GM12891 (cell line): Measurements from ENCODE around the gene GJC2.

ENCODE experiments used
- PAX5 ChIP-seq: IDR thresholded peaks from 2 replicates; pipeline ENCODE4 v1.6.1; 2011; ENCODE audit warnings: low read length, moderate library complexity, mild to moderate bottlenecking; ENCODE audit not compliant: insufficient read depth, severe bottlenecking
- POLR2A ChIP-seq: IDR thresholded peaks from 2 replicates; pipeline ENCODE4 v1.6.1; 2011; ENCODE audit warnings: low read depth, low read length, control low read depth
- POLR2AphosphoS5 ChIP-seq: IDR thresholded peaks from 2 replicates; pipeline ENCODE4 v1.6.1; 2011; ENCODE audit warnings: low read depth, low read length, control low read depth
- POU2F2 ChIP-seq: IDR thresholded peaks from 2 replicates; pipeline ENCODE4 v1.6.1; 2011; ENCODE audit warnings: low read depth, mild to moderate bottlenecking, control low read depth, low read length, moderate library complexity
- SPI1 ChIP-seq: IDR thresholded peaks from 2 replicates; pipeline ENCODE4 v1.6.1; 2011; ENCODE audit warnings: low read depth, low read length, control low read depth
- TAF1 ChIP-seq: IDR thresholded peaks from 2 replicates; pipeline ENCODE4 v1.6.1; 2011; ENCODE audit warnings: low read depth, low read length, control low read depth

DNA sequence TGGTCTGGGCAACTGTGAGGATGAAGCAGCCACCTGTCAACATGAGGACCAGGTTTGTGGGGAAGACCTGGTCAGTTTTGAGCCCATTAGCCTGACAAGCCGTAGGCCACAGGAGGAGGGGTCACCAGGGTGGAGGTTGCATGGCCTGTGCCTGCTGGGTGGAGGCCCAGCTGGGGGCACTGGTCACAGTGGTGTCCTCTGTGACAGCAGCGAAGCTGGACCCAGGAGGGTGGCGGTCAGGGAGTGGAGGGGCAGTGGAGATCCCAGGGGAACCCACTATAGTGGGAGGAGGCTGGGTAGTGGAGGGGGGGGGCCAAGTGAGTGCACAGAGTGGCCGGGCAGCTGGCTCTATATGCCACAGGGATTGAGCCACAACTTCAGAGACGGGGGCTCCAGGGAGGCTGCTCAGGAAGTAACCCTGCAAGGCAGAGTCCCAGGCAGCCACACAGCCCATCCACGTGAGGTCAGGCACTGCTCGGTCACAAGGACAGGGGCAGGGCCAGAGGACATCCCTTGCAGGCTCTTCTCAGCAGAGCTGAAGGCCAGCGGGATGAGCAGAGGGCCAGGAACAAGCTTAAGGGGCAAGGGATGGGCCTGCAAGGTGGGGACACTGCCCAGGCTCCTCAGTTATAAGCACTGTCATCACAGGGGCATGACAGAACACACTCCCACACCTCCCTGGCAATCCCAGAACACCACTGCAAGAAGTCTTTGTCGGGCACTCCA, 44.3 kb upstream of the GJC2 start:
- TF ChIP-seq POLR2AphosphoS5 (no peak; the same call in 1 of the 2 replicates), POLR2A (no peak), TAF1 (no peak), SPI1 (no peak), POU2F2 (no peak), PAX5 (no peak)
